CMK (cell line): ENCODE data around the gene DTL.
"Not testable (repeated sequence)": the region's sequence is repeated elsewhere in the genome, so short reads cannot be mapped to it uniquely, and the experiment has no call there.

Experiments
- DNase-seq: peaks from one replicate; pipeline ENCODE4 v3.0.0-alpha.2; 2010; ENCODE audit warnings: low read depth

DTL gene, protein sequence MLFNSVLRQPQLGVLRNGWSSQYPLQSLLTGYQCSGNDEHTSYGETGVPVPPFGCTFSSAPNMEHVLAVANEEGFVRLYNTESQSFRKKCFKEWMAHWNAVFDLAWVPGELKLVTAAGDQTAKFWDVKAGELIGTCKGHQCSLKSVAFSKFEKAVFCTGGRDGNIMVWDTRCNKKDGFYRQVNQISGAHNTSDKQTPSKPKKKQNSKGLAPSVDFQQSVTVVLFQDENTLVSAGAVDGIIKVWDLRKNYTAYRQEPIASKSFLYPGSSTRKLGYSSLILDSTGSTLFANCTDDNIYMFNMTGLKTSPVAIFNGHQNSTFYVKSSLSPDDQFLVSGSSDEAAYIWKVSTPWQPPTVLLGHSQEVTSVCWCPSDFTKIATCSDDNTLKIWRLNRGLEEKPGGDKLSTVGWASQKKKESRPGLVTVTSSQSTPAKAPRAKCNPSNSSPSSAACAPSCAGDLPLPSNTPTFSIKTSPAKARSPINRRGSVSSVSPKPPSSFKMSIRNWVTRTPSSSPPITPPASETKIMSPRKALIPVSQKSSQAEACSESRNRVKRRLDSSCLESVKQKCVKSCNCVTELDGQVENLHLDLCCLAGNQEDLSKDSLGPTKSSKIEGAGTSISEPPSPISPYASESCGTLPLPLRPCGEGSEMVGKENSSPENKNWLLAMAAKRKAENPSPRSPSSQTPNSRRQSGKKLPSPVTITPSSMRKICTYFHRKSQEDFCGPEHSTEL

DNA sequence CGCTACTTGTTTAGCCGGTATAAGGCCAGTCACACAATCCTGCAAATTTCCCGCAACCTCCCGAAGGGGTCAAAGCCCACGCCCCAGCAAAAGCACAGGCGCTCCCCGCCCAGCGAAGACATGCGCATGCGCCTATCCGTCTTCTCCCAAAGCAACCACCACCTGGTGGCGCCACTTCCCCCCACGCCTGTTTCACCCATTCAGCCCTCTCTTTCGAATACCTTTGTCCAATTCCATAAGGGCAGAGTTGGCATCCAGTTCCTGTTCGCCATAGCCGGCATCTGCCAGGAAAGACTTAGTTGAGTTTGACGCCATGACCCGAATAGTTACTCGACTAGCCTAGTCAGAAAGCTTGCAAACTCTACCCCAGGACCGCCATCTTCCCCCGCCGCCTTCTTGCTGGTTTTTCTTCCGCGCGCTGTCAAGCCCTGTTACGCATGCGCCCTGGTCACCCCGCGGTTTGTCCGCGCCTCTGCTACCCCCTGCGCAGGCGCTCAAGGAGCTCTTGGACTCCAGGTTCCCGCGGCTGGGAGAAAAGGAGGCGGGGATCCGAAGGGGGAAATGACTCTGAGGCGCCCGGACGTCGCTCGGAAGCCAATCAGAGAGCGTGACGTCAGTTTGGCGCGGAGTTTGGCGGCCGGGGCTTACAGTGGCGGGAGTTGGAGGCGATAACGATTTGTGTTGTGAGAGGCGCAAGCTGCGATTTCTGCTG lies at the start of gene DTL, which contains the start of gene INTS7:
Gene DTL (plus strand): TSS at position 626 of the 712 bp plus-strand sequence. CDS start 143 bp downstream, outside the sequence.
Gene INTS7 (minus strand): TSS at position 435 of the 712 bp plus-strand sequence. CDS start 120 bp downstream, at position 315.
- DNase-seq: peak; percentile 99

DNA sequence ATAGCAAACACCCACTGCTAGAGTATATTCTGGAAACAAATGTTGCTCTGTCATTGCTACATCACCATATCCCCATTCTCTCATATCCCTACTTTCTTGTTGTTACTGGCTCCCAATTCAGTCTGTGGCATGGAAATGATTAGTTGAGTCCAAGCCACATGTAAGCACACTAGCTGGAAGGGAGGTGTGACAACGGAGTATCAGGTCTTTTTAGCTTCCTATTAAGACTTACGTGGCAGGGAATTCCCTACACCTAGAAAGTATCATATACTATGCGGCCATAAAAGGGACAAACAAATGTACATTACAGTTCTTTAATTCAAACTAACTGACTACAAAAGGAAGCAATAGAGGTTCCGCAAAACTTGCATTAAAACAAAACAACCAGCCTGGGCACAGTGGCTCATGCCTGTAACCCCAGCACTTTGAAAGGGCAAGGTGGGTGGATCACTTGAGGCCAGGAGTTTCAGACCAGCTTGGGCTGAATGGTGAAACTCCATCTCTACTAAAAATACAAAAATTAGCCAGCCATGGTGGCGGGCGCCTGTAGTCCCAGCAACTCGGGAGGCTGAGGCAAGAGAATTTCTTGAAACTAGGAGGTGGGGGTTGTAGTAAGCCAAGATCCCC lies 48.8 kb upstream of the DTL start:
- no peak for DNase-seq

DNA sequence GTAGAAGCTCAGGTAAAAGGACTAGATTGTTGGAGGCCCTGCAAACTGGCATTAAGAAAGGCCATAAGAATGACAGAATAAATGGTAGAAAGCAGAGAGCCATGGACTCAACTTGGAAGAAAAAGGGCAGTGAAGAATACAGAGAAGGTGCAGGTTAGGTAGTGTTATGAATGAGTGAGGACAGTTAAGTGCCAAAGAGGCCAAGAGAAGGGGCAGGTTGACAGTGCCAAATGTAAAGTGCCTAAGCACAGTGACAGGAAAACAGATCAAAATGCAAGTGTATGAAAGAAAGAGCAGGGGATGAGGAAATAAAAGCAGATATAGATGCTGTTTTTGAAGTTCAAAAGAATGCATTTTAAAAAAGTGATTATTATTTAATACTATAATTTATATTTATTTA lies 43.9 kb upstream of the DTL start:
- no peak for DNase-seq

DNA sequence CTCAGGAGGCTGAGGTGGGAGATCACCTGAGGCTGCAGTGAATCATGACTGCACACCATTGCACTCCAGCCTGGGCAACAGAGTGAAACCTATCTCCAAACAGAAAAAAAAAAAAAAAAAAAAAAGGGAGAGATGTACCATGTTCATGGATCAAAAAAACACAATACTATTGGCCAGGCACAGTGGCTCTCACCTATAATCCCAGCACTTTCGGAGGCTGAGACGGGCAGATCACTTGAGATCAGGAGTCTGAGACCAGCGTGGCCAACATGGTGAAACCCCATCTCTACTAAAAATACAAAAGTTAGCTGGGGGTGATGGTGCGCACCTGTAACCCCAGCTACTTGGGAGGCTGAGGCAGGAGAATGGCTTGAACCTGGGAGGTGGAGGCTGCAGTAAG lies 38.1 kb upstream of the DTL start:
- DNase-seq: not testable (repeated sequence)

DNA sequence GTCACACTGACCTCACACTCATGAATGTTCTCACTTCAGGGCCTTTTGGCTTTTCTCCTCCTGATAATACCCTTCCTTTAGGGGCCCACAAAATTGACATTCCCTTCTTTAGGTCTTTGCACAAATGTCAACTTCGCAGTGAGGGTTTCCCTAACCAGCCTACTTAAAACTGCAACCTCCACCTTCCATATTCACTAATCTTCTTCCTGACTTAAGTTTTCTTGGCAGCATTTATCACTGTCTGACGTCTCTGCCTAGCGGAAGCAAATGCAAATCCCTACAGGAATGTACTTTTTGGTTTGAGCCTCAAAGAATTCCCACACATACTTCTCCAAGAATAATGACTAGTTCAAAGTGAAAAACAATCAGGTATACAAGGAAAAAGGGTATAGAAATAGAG lies 33.0 kb upstream of the DTL start:
- no peak for DNase-seq

DNA sequence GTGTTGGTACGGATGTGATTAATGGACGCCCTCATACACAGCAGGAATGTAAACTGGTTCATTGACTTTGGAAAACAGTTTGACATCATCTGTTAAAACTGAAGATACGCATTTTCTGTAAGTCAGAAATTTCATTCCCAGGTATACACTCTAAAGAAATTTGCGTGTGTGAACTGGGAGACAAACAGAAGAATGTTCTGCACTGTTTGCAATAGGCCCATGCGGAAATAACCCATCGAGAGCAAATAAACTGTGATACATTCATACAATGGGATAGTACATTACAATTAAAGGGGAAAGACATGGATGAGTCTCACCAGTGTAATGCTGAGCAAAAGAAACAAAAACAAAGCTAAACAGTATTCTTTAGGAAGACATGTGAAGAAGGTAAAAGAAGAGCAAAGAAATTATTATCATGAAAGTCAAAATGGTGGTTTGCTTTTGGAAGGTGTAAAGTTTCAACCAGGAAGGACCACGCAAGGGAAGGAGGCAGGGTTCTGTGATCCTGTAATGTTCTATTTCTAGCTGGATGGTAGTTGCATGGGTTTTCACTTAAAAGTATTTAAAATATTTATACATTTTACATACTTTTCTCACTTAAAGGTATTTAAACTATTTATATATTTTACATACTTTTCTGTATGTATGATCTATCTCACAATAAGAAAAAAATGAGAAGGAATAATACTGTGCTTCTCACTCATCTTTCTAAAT lies 30.5 kb upstream of the DTL start:
- no peak for DNase-seq

DNA sequence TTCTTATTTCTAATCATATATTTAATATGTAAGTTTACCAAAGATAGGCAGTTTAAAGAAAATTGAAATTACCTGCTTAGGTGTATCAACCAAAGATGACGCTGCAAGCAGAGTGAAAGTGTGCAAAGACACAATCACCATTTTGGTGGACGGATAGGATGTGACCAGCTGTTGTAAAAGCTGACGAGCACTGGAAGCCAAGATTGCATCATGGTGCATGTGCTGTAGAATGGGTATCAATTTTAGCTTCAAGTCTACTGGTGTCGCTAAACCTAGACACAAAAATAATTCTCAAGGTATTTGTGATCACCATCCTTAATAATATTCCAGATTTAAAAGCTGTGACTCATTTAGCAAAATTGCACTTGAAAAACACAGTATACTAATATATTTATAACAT lies 28.4 kb upstream of the DTL start:
- DNase-seq: no peak

DNA sequence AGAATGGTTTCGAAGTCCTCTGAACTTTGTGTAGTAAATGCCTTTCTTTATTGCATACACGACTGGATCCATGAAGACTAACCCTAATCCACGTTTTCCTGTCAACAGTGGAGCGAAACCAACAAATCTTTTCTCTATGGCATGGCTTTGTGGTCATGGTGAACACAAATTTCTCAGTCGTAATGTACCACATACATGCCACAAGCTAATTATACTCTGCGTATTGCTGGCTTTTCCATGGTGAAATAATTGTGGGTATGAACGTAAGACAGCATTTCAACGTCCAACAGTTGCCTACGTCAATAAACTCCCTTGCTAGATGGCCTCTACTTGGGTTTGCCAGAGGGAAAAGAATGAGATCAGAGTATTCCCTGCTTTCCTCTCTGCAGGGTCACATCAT lies 27.7 kb upstream of the DTL start:
- no peak for DNase-seq

DNA sequence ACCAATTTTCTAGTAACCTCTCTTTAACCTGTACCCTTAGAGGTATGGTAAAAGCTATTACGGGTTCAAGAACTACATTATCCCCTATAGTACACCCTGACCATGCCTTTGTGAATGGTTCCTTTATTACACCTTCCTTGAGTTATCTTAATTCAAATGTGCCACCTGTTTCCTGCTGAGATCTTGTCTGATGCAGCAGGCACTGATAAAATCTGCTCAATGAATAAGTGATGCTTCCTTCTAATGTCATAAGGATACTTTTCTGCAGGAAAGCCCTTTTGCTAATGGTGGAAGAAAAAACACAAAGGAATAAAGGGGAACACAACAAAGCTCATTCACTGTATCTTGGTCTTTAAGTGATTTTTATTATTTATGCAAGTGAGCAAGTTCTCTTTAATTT lies 26.0 kb upstream of the DTL start:
- no peak for DNase-seq

DNA sequence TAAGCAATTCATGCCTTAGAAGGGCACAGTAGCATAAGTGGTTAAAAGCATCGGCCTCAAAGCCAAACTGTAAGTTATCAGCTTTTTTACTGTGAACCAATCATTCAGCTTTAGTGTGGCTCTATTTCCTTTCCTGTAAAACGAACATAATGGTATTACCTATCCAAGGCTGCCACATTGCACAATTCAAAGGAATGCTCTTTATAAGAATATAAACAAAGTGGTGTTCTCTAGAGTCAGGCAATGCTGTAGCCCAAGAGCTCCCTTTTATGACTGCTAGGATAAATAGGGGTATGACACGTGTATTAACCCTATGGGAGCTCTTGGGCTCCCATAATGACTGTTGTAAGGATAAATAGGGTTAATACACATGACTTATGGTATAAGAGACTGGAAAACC lies 25.5 kb upstream of the DTL start:
- no peak for DNase-seq

DNA sequence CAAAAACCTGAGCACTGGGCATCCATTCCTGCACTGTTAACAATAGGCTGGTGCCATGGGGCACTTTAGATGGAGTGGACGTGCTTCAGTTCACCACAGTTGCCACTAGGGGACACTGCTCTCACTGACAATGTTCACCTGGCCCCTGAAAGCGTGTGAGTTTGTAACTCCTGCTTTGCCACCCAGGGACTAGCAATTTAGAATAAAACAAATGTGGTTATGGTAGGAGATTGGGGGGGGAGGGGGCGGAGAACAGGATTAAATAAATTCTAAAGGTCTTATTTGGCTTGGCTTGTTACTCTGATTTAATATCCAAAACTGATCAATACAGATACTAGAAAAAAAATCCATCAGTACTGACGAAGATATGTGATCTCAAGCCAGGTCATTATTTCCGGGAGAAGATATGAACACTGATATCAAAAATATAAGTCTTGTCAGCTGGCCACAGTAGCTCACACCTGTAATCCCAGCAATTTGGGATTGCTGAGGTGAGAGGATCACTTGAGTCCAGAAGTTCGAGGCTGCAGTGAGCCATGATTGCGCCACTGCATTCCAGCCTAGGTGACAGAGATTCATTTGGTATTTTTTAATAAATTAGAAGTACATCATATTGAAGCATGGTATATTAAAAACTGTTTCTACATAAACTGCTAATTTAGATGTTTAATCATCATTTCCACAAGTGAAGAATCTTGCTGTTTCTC lies 23.4 kb upstream of the DTL start:
- peak; percentile 49 for DNase-seq

DNA sequence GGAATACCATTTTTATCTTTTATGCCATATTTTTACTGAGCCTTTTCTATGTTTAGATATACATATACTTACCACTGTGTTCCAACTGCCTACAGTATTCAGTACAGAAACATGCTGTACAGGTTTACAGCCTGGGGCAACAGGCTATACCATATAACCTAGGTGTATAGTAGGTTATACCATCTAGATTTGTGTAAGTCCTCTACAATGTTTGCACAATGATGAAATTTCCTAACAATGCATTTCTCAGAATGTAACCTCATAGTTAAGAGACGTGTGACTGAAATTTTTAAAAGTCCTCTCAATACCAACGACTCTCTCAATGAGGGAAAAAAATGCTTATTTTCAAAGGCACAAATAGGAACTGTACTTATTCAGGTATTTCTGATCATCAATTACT lies 21.9 kb upstream of the DTL start:
- no peak for DNase-seq

DNA sequence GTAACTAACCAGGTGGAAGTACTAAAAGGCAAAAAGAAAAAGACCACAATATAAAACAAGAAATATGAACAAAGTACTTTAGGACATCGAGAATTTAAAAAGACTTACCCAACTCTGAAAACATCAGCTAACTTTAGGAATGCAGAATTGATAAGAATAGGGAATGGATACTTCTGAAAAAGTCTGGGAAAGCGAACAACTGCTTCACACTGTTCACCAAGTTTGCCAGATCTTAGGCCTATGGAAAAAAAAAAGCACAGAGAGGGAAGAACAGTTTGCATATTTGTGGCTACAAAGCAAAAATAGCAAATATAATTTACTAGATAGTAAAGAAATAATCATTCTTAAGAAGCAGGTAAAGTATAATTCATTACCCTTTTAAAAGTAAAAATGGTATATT lies 14.6 kb upstream of the DTL start:
- no peak for DNase-seq

DNA sequence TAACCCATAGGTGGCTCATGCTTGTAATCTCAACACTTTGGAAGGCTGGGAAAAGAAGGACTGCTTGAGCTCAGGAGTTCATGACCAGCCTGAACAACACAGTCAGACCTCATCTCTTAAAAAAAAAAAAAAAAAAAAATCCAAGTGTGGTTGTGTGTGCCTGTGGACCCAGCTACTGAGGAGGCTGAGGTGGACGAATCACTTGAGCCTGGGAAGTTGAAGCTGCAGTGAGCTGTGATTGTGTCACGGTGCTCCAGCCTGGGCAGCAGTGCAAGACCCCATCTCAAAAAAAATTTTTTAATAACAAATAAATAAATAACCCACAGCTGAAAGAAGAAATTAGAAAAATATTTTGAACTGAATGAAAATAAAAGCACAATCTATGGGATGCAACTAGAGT lies 14.0 kb upstream of the DTL start:
- DNase-seq: no peak

DNA sequence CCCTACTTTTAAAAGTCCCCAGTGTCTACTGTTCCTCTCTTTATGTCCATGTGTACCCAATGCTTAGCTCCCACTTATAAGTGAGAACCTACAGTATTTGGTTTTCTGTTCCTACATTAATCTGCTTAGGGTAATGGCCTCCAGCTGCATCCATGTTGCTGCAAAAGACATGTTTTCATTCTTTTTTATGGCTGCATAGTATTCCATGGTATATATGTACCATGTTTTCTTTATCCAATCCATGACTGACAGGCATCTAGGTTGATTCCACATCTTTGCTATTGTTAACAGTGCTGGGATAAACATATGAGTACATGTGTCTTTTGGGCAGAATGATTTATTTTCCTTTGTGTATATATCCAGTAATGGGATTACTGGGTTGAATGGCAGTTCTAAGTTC lies 12.6 kb upstream of the DTL start:
- not testable (repeated sequence) for DNase-seq

DNA sequence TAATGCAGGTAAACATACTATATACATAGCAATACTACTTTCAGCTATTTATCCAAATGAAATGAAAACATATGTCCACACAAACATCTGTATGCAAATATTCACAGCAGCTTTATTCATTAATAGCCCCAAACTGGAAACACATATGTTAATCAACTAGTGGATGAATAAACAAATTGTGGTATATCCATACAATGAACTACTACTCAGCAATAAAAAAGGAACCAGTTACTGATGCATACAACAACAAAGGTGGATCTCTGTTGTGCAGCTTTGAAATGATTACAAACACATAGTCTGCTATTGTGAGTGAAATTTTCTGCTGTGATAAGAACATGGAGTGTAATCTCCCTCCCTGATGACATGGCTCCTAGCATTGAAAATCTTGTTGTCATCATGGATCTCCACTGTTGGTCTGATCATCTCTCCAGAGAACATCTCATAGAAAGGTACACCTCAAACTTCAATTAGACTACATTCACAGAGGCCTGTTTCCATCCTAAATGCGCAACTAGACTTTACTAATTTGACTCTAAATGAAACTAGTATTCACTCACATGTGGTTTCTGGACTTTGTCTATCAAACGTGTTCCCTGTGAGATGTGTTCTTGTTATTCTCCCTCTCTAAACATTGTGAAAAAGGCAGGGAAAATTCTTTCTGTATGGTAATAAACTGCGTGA lies 10.9 kb upstream of the DTL start:
- no peak for DNase-seq

DNA sequence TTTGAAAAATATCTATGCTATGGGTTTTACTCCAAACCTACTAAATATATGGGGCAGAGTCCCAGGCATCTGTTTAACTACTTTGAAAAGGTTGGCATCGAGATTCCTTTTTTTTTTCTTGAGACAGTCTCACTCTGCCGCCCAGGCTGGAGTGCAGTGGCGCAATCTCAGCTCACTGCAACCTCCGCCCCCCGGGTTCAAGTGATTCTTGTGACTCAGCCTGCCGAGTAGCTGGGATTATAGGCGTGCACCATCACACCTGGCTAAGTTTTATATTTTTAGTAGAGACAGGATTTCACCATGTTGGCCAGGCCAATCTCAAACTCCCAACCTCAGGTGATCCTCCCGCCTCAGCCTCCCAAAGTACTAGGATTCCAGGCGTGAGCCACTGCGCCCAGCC lies 7.8 kb upstream of the DTL start:
- not testable (repeated sequence) for DNase-seq

DNA sequence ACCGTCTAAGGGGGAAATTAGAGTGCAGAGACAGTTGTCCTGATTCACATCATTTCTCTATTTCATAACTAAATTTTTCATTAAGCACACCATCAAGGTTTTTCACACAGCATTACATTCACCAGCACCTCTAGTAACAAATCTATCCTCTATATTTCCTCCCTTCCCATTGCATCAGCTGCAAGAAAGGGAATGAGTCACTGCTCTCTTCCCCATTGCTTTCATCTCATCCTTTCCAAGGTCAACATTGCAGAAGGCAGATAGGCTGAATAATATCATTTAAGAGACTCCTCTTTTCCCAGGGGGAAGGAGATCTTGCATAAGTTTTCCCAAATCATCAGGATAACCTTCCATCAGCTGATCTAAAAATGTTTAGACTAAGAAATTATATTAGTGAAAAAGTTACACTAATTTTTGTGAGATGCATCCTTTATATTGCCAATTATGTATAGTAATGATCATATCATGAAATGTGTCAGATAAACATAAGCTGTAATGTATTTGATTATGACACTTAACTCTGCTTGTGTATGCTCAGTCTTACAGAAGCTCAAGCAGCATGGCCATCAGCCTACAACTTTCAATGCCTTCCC lies 4.5 kb upstream of the DTL start:
- no peak for DNase-seq

DNA sequence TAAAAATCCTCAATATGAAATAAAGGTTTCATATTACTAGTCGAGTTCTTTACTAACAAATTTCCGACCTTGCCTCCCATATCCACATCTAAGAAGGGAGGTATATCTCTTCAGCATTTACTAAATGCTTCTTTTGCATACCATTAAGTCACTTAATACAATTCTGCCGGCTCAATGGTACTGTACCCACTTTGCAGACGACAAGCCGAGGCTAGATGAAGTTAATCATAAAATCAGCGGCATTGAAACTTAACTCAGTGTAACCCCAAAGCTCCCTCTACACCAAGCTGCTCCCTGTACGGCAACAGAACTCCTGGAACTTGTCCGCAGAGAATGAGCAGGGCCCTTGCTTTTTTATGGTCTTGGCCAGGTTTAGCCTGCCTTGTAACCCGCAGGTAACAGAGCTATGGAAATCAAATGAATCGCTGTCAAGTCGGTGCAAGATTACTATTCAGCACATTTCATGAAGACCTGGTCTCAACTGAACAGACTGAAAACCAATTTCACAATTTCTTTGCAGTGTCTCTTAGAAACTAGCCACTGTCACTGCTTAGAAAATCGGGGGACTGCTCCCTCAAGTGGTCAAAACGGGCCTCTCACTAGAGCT lies 929 bp upstream of the DTL start:
- peak; percentile 22 for DNase-seq
